ENCODE results near the gene B3GALT5. TPM values are rescaled to one million over a fixed set of nuclear protein-coding genes. Genes with fewer than 3 reads are reported as not detected.

Gene B3GALT5
- total and polyA plus RNA-seq, 4 experiments from 2014 or later, result not detected

GRCh38 chr21:39658066-39658465 is 45.3 kb downstream of the B3GALT5 start:
- H3K4me1 Mint-ChIP-seq, result no peaks in the 10 kb centered on the region
- Histone ChIP-seq H3K27ac (ENCODE audit: low read depth, low read length) (no peak overlapping the region), H3K36me3 (ENCODE audit: insufficient read depth, low read length) (no peaks in the 10 kb centered on the region), H3K9me3 (ENCODE audit: control insufficient read depth in 1 of 2, low read length in 2 of 2) (no peaks in the 10 kb centered on the region), H3K4me3 (ENCODE audit: low read length in 2 of 2) (no peak overlapping the region), H3K4me1 (ENCODE audit: insufficient read depth, low read length) (no peaks in the 10 kb centered on the region), H3K27me3 (ENCODE audit: insufficient read depth, low read length) (no peaks in the 10 kb centered on the region)
- ChIA-PET CTCF (ENCODE audit: partially characterized antibody) (no interaction called here), POLR2A (ENCODE audit: partially characterized antibody) (no interaction called here)
- H3K4me3 Mint-ChIP-seq, result no peak overlapping the region
- intact Hi-C loops (cut with micrococcal nuclease), result no loop called here
- DNase-seq, result no peak
- H3K36me3 Mint-ChIP-seq, result no peaks in the 10 kb centered on the region
- H3K27ac Mint-ChIP-seq, result no peak overlapping the region
- peaks cover 0 to 1% of the 10 kb centered on the region in 2 donors for H3K27me3 Mint-ChIP-seq
- peaks cover 0 to 20% (median 14%) of the 10 kb centered on the region in 8 donors for H3K9me3 Mint-ChIP-seq

GRCh38 chr21:39659070-39659815 is 46.5 kb downstream of the B3GALT5 start:
- peaks cover 0 to 1% of the 10 kb centered on the region in 2 donors for H3K27me3 Mint-ChIP-seq
- DNase-seq, result no peak
- no peaks in the 10 kb centered on the region for H3K36me3 Mint-ChIP-seq
- no peak overlapping the region for H3K4me3 ChIP-seq (ENCODE audit: low read length in 2 of 2)
- no peak overlapping the region for H3K4me3 Mint-ChIP-seq
- intact Hi-C loops (cut with micrococcal nuclease), result no loop called here
- no peak overlapping the region for H3K27ac Mint-ChIP-seq
- no peaks in the 10 kb centered on the region for H3K4me1 ChIP-seq (ENCODE audit: insufficient read depth, low read length)
- no peaks in the 10 kb centered on the region for H3K36me3 ChIP-seq (ENCODE audit: insufficient read depth, low read length)
- ChIA-PET CTCF (ENCODE audit: partially characterized antibody) (no interaction called here), POLR2A (ENCODE audit: partially characterized antibody) (no interaction called here)
- H3K9me3 Mint-ChIP-seq, result peaks cover 0 to 13% (median 5%) of the 10 kb centered on the region in 8 donors
- H3K27me3 ChIP-seq (ENCODE audit: insufficient read depth, low read length), result no peaks in the 10 kb centered on the region
- H3K9me3 ChIP-seq (ENCODE audit: control insufficient read depth in 1 of 2, low read length in 2 of 2), result no peaks in the 10 kb centered on the region
- H3K27ac ChIP-seq (ENCODE audit: low read depth, low read length), result no peak overlapping the region
- no peaks in the 10 kb centered on the region for H3K4me1 Mint-ChIP-seq

GRCh38 chr21:39660191-39660980 is 47.6 kb downstream of the B3GALT5 start:
- ChIA-PET POLR2A (ENCODE audit: partially characterized antibody) (no interaction called here), CTCF (ENCODE audit: partially characterized antibody) (no interaction called here)

DNA sequence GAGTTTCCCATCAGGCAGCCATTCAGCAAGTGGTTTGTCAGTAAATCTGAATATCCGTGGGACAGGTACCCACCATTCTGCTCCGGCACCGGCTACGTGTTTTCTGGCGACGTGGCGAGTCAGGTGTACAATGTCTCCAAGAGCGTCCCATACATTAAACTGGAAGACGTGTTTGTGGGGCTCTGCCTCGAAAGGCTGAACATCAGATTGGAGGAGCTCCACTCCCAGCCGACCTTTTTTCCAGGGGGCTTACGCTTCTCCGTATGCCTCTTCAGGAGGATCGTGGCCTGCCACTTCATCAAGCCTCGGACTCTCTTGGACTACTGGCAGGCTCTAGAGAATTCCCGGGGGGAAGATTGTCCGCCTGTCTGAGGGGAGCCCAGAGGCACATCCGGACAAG is 48.4 kb downstream of the B3GALT5 start:
- Histone ChIP-seq H3K36me3 (ENCODE audit: insufficient read depth, low read length) (no peaks in the 10 kb centered on the region), H3K4me3 (ENCODE audit: low read length in 2 of 2) (no peak overlapping the region), H3K9me3 (ENCODE audit: control insufficient read depth in 1 of 2, low read length in 2 of 2) (no peaks in the 10 kb centered on the region), H3K4me1 (ENCODE audit: insufficient read depth, low read length) (no peaks in the 10 kb centered on the region), H3K27me3 (ENCODE audit: insufficient read depth, low read length) (no peaks in the 10 kb centered on the region), H3K27ac (ENCODE audit: low read depth, low read length) (no peak overlapping the region)
- POLR2A ChIA-PET (ENCODE audit: partially characterized antibody), result no interaction called here
- Mint-ChIP-seq H3K27ac (no peak overlapping the region), H3K4me3 (no peak overlapping the region), H3K27me3 (peaks cover 2 to 4% of the 10 kb centered on the region in 2 donors), H3K36me3 (no peaks in the 10 kb centered on the region), H3K4me1 (no peaks in the 10 kb centered on the region), H3K9me3 (peaks cover 0 to 5% (median 0%) of the 10 kb centered on the region in 8 donors)
- CTCF ChIA-PET (ENCODE audit: partially characterized antibody), result no interaction called here
- intact Hi-C loops (cut with micrococcal nuclease), result no loop called here
- no peak for DNase-seq

More at GRCh38 chr21:39660191-39660980, 47.6 kb downstream of the B3GALT5 start:
- Histone ChIP-seq H3K9me3 (ENCODE audit: control insufficient read depth in 1 of 2, low read length in 2 of 2) (no peaks in the 10 kb centered on the region), H3K36me3 (ENCODE audit: insufficient read depth, low read length) (no peaks in the 10 kb centered on the region), H3K27me3 (ENCODE audit: insufficient read depth, low read length) (no peaks in the 10 kb centered on the region), H3K4me1 (ENCODE audit: insufficient read depth, low read length) (no peaks in the 10 kb centered on the region), H3K27ac (ENCODE audit: low read depth, low read length) (no peak overlapping the region), H3K4me3 (ENCODE audit: low read length in 2 of 2) (no peak overlapping the region)
- intact Hi-C loops (cut with micrococcal nuclease), result no loop called here
- H3K4me3 Mint-ChIP-seq, result no peak overlapping the region
- H3K36me3 Mint-ChIP-seq, result no peaks in the 10 kb centered on the region
- no peaks in the 10 kb centered on the region for H3K4me1 Mint-ChIP-seq
- peaks cover under 1 to 3% of the 10 kb centered on the region in 2 donors for H3K27me3 Mint-ChIP-seq
- peaks cover 0 to 5% (median 0%) of the 10 kb centered on the region in 8 donors for H3K9me3 Mint-ChIP-seq
- no peak for DNase-seq
- H3K27ac Mint-ChIP-seq, result no peak overlapping the region

DNA sequence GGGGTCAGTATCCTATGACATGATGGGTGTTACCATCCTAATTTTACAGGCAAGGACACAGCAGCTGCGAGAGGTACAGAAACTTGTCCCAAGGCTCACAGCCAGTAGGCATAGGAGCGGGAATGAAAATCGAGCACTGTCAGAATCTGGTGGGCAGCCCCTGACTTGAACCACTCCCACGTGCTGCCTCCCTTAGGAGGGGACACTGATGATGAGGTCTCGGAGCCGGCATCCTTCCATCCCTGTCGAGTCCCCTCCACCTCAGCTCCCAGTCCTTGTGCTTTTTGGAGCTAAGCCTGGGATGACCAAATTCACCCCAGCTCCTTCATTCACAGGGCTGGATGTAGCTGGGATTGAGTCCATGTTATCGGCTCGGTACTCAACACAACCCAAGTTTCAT is 49.0 kb downstream of the B3GALT5 start:
- Histone ChIP-seq H3K4me1 (ENCODE audit: insufficient read depth, low read length) (no peaks in the 10 kb centered on the region), H3K9me3 (ENCODE audit: control insufficient read depth in 1 of 2, low read length in 2 of 2) (no peaks in the 10 kb centered on the region), H3K27me3 (ENCODE audit: insufficient read depth, low read length) (no peaks in the 10 kb centered on the region), H3K4me3 (ENCODE audit: low read length in 2 of 2) (no peak overlapping the region), H3K36me3 (ENCODE audit: insufficient read depth, low read length) (no peaks in the 10 kb centered on the region), H3K27ac (ENCODE audit: low read depth, low read length) (no peak overlapping the region)
- Mint-ChIP-seq H3K9me3 (peaks cover 0 to 5% (median 0%) of the 10 kb centered on the region in 8 donors), H3K27ac (no peak overlapping the region), H3K4me3 (no peak overlapping the region), H3K36me3 (no peaks in the 10 kb centered on the region), H3K27me3 (peaks cover 2 to 4% of the 10 kb centered on the region in 2 donors), H3K4me1 (no peaks in the 10 kb centered on the region)
- ChIA-PET POLR2A (ENCODE audit: partially characterized antibody) (no interaction called here), CTCF (ENCODE audit: partially characterized antibody) (no interaction called here)
- intact Hi-C loops (cut with micrococcal nuclease), result no loop called here
- no peak for DNase-seq

- H3K9me3 Mint-ChIP-seq, result peaks cover 0 to 5% (median 0%) of the 10 kb centered on the region in 8 donors
- intact Hi-C loops (cut with micrococcal nuclease), result no loop called here
- DNase-seq, result no peak
- Histone ChIP-seq H3K4me3 (ENCODE audit: low read length in 2 of 2) (no peak overlapping the region), H3K9me3 (ENCODE audit: control insufficient read depth in 1 of 2, low read length in 2 of 2) (no peaks in the 10 kb centered on the region), H3K4me1 (ENCODE audit: insufficient read depth, low read length) (no peaks in the 10 kb centered on the region), H3K27ac (ENCODE audit: low read depth, low read length) (no peak overlapping the region), H3K27me3 (ENCODE audit: insufficient read depth, low read length) (no peaks in the 10 kb centered on the region), H3K36me3 (ENCODE audit: insufficient read depth, low read length) (no peaks in the 10 kb centered on the region)
- no peak overlapping the region for H3K27ac Mint-ChIP-seq
- ChIA-PET POLR2A (ENCODE audit: partially characterized antibody) (no interaction called here), CTCF (ENCODE audit: partially characterized antibody) (no interaction called here)
- H3K36me3 Mint-ChIP-seq, result no peaks in the 10 kb centered on the region
- peaks cover 2 to 4% of the 10 kb centered on the region in 2 donors for H3K27me3 Mint-ChIP-seq
- H3K4me3 Mint-ChIP-seq, result no peak overlapping the region
- no peaks in the 10 kb centered on the region for H3K4me1 Mint-ChIP-seq
Measured at GRCh38 chr21:39662411-39662953, 49.7 kb downstream of the B3GALT5 start.

DNA sequence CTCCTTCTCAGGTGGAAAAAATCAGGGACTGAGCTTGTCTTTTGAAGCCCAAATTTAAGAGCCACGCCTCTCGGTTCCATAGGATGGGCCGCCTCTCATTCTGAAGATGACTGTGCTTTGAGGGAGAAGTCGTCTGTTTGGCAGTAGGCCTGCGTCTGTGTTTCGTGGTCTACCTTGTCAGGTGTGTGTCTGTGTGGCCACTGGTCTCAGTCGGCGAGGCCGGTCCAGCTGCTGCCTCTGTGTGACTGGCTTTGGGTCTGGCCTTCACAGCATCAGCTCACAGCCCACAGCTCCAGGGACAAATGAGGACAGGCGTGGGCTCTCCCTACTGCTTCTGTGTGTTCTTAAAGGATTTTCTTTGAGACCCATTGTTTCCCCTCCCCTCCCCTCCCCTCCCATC is 50.3 kb downstream of the B3GALT5 start:
- peaks cover 2 to 4% of the 10 kb centered on the region in 2 donors for H3K27me3 Mint-ChIP-seq
- DNase-seq, result no peak
- H3K4me1 Mint-ChIP-seq, result no peaks in the 10 kb centered on the region
- peaks cover 0 to 5% (median 0%) of the 10 kb centered on the region in 8 donors for H3K9me3 Mint-ChIP-seq
- no peak overlapping the region for H3K4me3 ChIP-seq (ENCODE audit: low read length in 2 of 2)
- POLR2A ChIA-PET (ENCODE audit: partially characterized antibody), result no interaction called here
- no peaks in the 10 kb centered on the region for H3K36me3 ChIP-seq (ENCODE audit: insufficient read depth, low read length)
- H3K4me3 Mint-ChIP-seq, result no peak overlapping the region
- H3K9me3 ChIP-seq (ENCODE audit: control insufficient read depth in 1 of 2, low read length in 2 of 2), result no peaks in the 10 kb centered on the region
- CTCF ChIA-PET (ENCODE audit: partially characterized antibody), result no interaction called here
- no peaks in the 10 kb centered on the region for H3K36me3 Mint-ChIP-seq
- no peak overlapping the region for H3K27ac Mint-ChIP-seq
- no peaks in the 10 kb centered on the region for H3K4me1 ChIP-seq (ENCODE audit: insufficient read depth, low read length)
- intact Hi-C loops (cut with micrococcal nuclease), result no loop called here
- no peaks in the 10 kb centered on the region for H3K27me3 ChIP-seq (ENCODE audit: insufficient read depth, low read length)
- no peak overlapping the region for H3K27ac ChIP-seq (ENCODE audit: low read depth, low read length)
